Body of pancreas (tissue), 4 donors: ENCODE measurements around the gene SIRPG. TPM values are rescaled to one million over a fixed set of nuclear protein-coding genes. Genes with fewer than 3 reads are reported as not detected.

Experiments
- ATAC-seq: fragments of 150-250 bp; one replicate; pipeline ENCODE4 v1.9.1; 2016
- DNase-seq, 4 donors: peaks; one replicate each; pipeline ENCODE4 v3.0.0-alpha.2; 2019
- H3K27ac ChIP-seq, 4 donors: fragments of 200-600 bp; sonication (generic); 1 replicate in 3 of 4; 2 replicates in 1 of 4; pipeline versions ENCODE4 v1.5.1 to v1.6.1; 2016 to 2019; ENCODE audit warnings: mild to moderate bottlenecking in 1 of 4, mixed read lengths in 1 of 4, moderate library complexity in 1 of 4
- H3K27me3 ChIP-seq, 2 donors: fragments of 200-600 bp; sonication (generic); one replicate each; pipeline ENCODE4 v1.6.0; 2016; ENCODE audit warnings: mild to moderate bottlenecking in 1 of 2
- H3K36me3 ChIP-seq, 2 donors: fragments of 200-600 bp; sonication (generic); replicated peaks in 1 of 2; 2 replicates each; pipeline ENCODE4 v1.5.1; 2016; ENCODE audit warnings: low read depth in 2 of 2; ENCODE audit not compliant: insufficient read depth in 1 of 2
- H3K4me1 ChIP-seq: fragments of 200-600 bp; sonication (generic); one replicate; pipeline ENCODE4 v1.6.0; 2016
- H3K4me3 ChIP-seq, 2 donors: fragments of 200-600 bp; sonication (generic); 1 replicate in 1 of 2; 2 replicates in 1 of 2; pipeline ENCODE4 v1.5.1; 2016 to 2019
- H3K9me3 ChIP-seq, 3 donors: fragments of 200-600 bp; sonication (generic); 1 replicate in 2 of 3; 2 replicates in 1 of 3; pipeline ENCODE4 v1.5.1; 2016
- CTCF ChIP-seq, 7 experiments: fragments of 450-650 bp in 4 of 7; fragments of 200-600 bp in 3 of 7; sonication (generic) in 3 of 7; IDR thresholded peaks; one replicate each; pipeline ENCODE4 v1.5.1; 2016 to 2019; ENCODE audit warnings: antibody characterized with exemption in 7 of 7
- POLR2A ChIP-seq, 3 donors: fragments of 450-650 bp; IDR thresholded peaks; one replicate each; pipeline ENCODE4 v1.6.1; 2016; ENCODE audit warnings: antibody characterized with exemption in 3 of 3, mild to moderate bottlenecking in 2 of 3
- WGBS, 2 donors: methylation state at CpG; one replicate each; pipeline ENCODE4 v1.1.5; 2017; 5-methylcytosine and 5-hydroxymethylcytosine counted together
- intact Hi-C: fragments of 100-400 bp; cut with DNase I; formaldehyde crosslinking; loops from one replicate; pipeline ENCODE4 v1.15.1; 2023
- total RNA-seq, 2 donors: library from RNA; depleted of rRNA; stranded (reverse); fragments of >200 nt; gene quantifications; one replicate each; pipeline ENCODE4 v1.1.0, GENCODE V29; 2016

The SIRPG gene
- total RNA-seq, 2 donors from 2014 or later, result not detected

DNA sequence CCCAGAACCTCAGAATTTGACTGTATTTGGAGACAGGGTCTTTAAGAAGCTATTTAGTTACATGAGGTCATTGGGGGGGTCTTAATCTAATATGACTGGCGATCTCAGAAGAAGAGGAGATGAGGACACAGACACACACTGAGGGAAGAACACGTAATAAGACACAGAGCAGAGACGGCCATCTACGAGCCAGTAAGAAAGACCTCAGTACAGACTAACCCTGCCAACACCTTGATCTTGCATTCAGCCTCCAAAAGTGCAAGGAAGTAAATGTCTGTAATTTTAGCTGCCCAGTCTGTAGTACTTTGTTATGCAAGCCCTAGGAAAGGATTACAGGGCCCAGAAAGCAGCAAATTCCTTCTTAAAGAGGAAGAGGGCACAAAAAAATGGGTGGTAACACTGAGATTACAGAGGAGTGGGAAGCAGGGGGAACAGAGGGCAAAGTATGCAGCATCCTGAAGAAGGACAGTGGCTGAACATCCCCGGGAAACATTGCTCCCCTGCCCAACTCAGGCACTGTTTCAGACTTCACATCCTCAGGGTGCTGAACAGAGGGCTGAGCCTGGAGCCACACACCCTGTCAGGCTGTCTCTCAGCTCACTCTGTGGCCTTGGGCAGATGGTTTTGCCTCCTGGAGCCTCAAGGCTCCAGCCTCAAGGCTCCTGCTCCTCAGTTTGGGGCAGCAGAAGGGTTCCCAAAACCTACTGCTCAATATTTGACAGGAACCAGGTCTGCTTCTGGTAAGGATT is 27.9 kb upstream of the SIRPG start:
- DNase-seq (no peak), ATAC-seq (no peak)
- Histone ChIP-seq H3K4me3 (no peak overlapping the region), H3K27me3 (no peaks in the 10 kb centered on the region), H3K27ac (no peak overlapping the region), H3K36me3 (no peaks in the 10 kb centered on the region), H3K9me3 (no peaks in the 10 kb centered on the region), H3K4me1 (no peaks in the 10 kb centered on the region)
- 61 to 62% methylated on average over 5 of the region's 5 CpGs for WGBS, 2 donors
- TF ChIP-seq POLR2A (IDR thresholded peaks at IDR 0.05), result no peak
- TF ChIP-seq CTCF (IDR thresholded peaks at IDR 0.05), result no peak
- intact Hi-C loops, result no loop called here

GRCh38 chr20:1684872-1685271 is 27.3 kb upstream of the SIRPG start:
- WGBS, 2 donors, result 36 to 39% methylated on average over 1 of the region's 1 CpG
- H3K4me1 ChIP-seq, result no peaks in the 10 kb centered on the region
- ATAC-seq (no peak), DNase-seq (no peak)
- TF ChIP-seq CTCF (IDR thresholded peaks at IDR 0.05), result no peak
- TF ChIP-seq POLR2A (IDR thresholded peaks at IDR 0.05), result no peak
- H3K9me3 ChIP-seq, result no peaks in the 10 kb centered on the region
- H3K36me3 ChIP-seq, result no peaks in the 10 kb centered on the region
- no peak overlapping the region for H3K27ac ChIP-seq
- intact Hi-C loops, result no loop called here
- no peak overlapping the region for H3K4me3 ChIP-seq
- no peaks in the 10 kb centered on the region for H3K27me3 ChIP-seq

DNA sequence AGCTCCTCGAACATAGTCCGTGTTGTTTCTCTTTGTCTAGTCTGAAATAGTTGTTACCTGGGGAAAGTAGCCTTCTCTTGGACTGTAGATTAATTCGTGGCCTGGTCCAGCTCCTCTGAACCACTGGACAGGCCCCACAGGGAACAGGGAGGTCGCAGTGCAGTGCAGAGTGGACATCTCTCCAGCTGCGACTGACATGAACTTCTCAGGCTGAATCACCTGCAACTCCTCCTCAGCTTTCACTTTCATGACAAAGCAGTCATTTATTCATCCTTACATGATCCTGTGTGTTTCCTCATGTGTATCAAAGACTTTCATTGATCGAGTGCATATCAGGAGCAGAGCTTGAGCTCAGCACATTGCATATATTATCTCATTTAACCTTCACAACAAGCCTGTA is 19.1 kb upstream of the SIRPG start:
- Histone ChIP-seq H3K4me3 (no peak overlapping the region), H3K27ac (no peak overlapping the region), H3K9me3 (no peaks in the 10 kb centered on the region), H3K27me3 (no peaks in the 10 kb centered on the region), H3K4me1 (no peaks in the 10 kb centered on the region), H3K36me3 (no peaks in the 10 kb centered on the region)
- intact Hi-C loops, result no loop called here
- TF ChIP-seq POLR2A (IDR thresholded peaks at IDR 0.05) (no peak), CTCF (IDR thresholded peaks at IDR 0.05) (no peak)
- DNase-seq (no peak), ATAC-seq (no peak)
- WGBS, 2 donors, result 53 to 62% methylated on average over 6 of the region's 6 CpGs

DNA sequence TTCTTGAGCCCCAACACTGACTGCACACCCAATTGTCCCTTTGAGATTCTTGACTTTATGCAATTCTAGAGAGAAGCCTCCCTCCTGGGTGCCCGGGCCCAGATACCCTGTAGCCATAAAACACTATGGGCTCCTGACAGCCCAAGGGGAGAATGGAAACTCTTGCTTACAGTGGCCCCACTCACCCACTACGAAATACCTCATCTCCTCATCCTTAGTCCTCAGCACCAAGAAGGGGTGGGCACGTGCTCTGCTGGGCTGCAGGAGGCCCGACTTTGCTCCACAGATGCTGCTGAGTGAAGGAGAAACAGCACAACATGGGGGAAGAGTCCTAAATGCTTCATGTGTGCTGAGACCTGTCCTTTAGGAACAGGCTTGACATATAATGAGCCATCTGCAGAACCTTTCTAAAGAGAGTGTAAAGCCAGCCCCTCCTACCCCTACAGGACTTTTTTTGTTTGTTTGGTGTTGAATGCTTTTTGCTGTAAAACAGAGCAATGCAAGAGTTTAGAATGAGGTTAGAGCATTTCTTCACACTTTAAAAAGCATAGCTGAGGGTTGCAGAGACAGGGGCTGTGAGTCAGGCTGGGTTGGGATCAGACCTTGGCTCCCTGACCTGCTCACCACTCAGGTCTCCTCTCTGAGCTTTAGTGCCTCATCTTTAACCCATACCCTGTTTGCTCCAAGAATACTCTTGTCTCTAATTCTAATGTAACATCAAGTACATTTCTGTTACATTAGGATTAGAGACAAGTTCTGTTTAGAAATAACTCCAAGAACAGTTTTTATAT is 17.6 kb upstream of the SIRPG start:
- no peaks in the 10 kb centered on the region for H3K4me1 ChIP-seq
- WGBS, 2 donors, result 46 to 50% methylated on average over 4 of the region's 4 CpGs

More for the DNA sequence above, 17.6 kb upstream of the SIRPG start:
- Histone ChIP-seq H3K27ac (no peak overlapping the region), H3K4me3 (no peak overlapping the region), H3K27me3 (no peaks in the 10 kb centered on the region), H3K36me3 (no peaks in the 10 kb centered on the region), H3K9me3 (no peaks in the 10 kb centered on the region)
- intact Hi-C loops, result no loop called here
- no peak for DNase-seq
- no peak for ATAC-seq
- TF ChIP-seq POLR2A (IDR thresholded peaks at IDR 0.05) (no peak), CTCF (IDR thresholded peaks at IDR 0.05) (no peak)
